HAP-1 (cell line): ENCODE measurements around the gene HMOX1.
A peak's percentile ranks its signal among the peaks of the same experiment; 100 is the strongest.

ENCODE experiments used
- DNase-seq, 2 experiments: peaks; one replicate each; pipeline ENCODE4 v3.0.0-alpha.2; 2016 to 2020; ENCODE audit warnings: low spot score in 2 of 2
- H3K27me3 ChIP-seq: fragments of 250-450 bp; sonication (Bioruptor Pico); 2 replicates; pipeline ENCODE4 v1.5.1; 2020; ENCODE audit warnings: low read depth, mild to moderate bottlenecking, moderate library complexity
- H3K36me3 ChIP-seq: fragments of 250-450 bp; sonication (Bioruptor Pico); replicated peaks from 2 replicates; pipeline ENCODE4 v1.5.1; 2020; ENCODE audit warnings: mild to moderate bottlenecking
- H3K4me1 ChIP-seq: fragments of 250-450 bp; sonication (Bioruptor Pico); 2 replicates; pipeline ENCODE4 v1.5.1; 2020; ENCODE audit warnings: mild to moderate bottlenecking
- H3K4me3 ChIP-seq: fragments of 250-450 bp; sonication (Bioruptor Pico); 2 replicates; pipeline ENCODE4 v1.5.1; 2020; ENCODE audit warnings: mild to moderate bottlenecking, moderate library complexity
- H3K9me3 ChIP-seq: fragments of 250-450 bp; sonication (Bioruptor Pico); 2 replicates; pipeline ENCODE4 v1.5.1; 2020; ENCODE audit warnings: mild to moderate bottlenecking, moderate library complexity
- in situ Hi-C: fragments of 300-500 bp; cut with MboI; formaldehyde crosslinking; loops from 3 replicates; pipeline ENCODE4 v1.14.3; 2020; ENCODE audit warnings: low sequenced_read_pairs, inconsistent platforms, mixed read lengths

HMOX1 gene

GRCh38 chr22:35378621-35379020, 2.3 kb upstream of the HMOX1 start:
- Histone ChIP-seq H3K4me1 (peaks cover 43% of the 10 kb centered on the region), H3K36me3 (no peaks in the 10 kb centered on the region; the same call in 1 of the 2 replicates), H3K27me3 (no peaks in the 10 kb centered on the region), H3K9me3 (no peaks in the 10 kb centered on the region), H3K4me3 (no peak overlapping the region)
- no peak for DNase-seq
- in situ Hi-C loops: no loop called here

- Histone ChIP-seq H3K9me3 (no peaks in the 10 kb centered on the region), H3K4me3 (no peak overlapping the region), H3K4me1 (peaks cover 41% of the 10 kb centered on the region), H3K36me3 (no peaks in the 10 kb centered on the region; the same call in 1 of the 2 replicates), H3K27me3 (no peaks in the 10 kb centered on the region)
- no peak for DNase-seq
- in situ Hi-C loops: no loop called here
These were observed 1.5 kb upstream of the HMOX1 start for GRCh38 chr22:35379146-35379993.

GRCh38 chr22:35380013-35380412, 883 bp upstream of the HMOX1 start:
- no peaks in the 10 kb centered on the region for H3K9me3 ChIP-seq
- no peaks in the 10 kb centered on the region; the same call in 1 of the 2 replicates for H3K36me3 ChIP-seq
- no peak overlapping the region for H3K4me3 ChIP-seq
- peaks cover 41% of the 10 kb centered on the region for H3K4me1 ChIP-seq
- no peak for DNase-seq
- in situ Hi-C loops: no loop called here
- no peaks in the 10 kb centered on the region for H3K27me3 ChIP-seq

GRCh38 chr22:35381424-35382009, 621 bp downstream of the HMOX1 start:
- peak in 1 of 2 experiments; percentile 16 for DNase-seq
- Histone ChIP-seq H3K4me3 (peak overlapping the region; percentile 50), H3K36me3 (no peaks in the 10 kb centered on the region; the same call in 1 of the 2 replicates), H3K4me1 (peaks cover 39% of the 10 kb centered on the region), H3K27me3 (no peaks in the 10 kb centered on the region), H3K9me3 (no peaks in the 10 kb centered on the region)
- in situ Hi-C loops: no loop called here

GRCh38 chr22:35383679-35384071, 2.8 kb downstream of the HMOX1 start:
- Histone ChIP-seq H3K27me3 (no peaks in the 10 kb centered on the region), H3K4me3 (no peak overlapping the region), H3K4me1 (peaks cover 23% of the 10 kb centered on the region), H3K9me3 (no peaks in the 10 kb centered on the region), H3K36me3 (peaks cover 5% of the 10 kb centered on the region; the same call in 1 of the 2 replicates)
- DNase-seq: no peak
- in situ Hi-C loops: no loop called here

- H3K4me1 ChIP-seq: peaks cover 16% of the 10 kb centered on the region
- in situ Hi-C loops: no loop called here
- DNase-seq: no peak
- H3K9me3 ChIP-seq: no peaks in the 10 kb centered on the region
- no peak overlapping the region for H3K4me3 ChIP-seq
- peaks cover 6% of the 10 kb centered on the region for H3K36me3 ChIP-seq
- no peaks in the 10 kb centered on the region for H3K27me3 ChIP-seq
These were observed 3.6 kb downstream of the HMOX1 start for GRCh38 chr22:35384527-35384926.

- no peaks in the 10 kb centered on the region for H3K27me3 ChIP-seq
- peaks cover 9% of the 10 kb centered on the region for H3K36me3 ChIP-seq
- H3K4me1 ChIP-seq: peaks cover 16% of the 10 kb centered on the region
- no peak for DNase-seq
- in situ Hi-C loops: no loop called here
- H3K4me3 ChIP-seq: no peak overlapping the region
- H3K9me3 ChIP-seq: no peaks in the 10 kb centered on the region
These were observed 4.2 kb downstream of the HMOX1 start for GRCh38 chr22:35384975-35385588.

GRCh38 chr22:35386670-35387288, 5.9 kb downstream of the HMOX1 start:
- H3K4me3 ChIP-seq: no peak overlapping the region

DNA sequence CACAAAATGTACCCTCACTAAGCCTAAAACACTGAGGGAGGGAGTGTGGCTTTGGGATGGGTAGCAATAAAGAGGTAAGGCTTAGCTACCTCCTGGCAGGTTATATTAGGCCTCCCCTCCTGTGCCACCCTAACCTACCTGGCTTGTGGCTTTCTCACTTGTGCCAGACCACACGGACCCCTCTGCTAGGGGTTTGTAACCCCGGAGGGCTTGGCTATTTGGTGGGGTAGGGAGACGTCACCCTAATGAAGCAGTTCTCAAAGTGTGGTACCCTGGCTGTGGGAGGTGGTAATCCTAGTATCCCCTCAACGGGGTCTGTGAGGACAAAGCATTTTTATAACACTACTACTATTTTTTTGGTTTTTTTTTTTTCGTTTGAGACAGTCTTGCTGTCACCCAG, 10.0 kb downstream of the HMOX1 start:
- no peak for DNase-seq
- in situ Hi-C loops: no loop called here
- Histone ChIP-seq H3K4me3 (no peak overlapping the region), H3K27me3 (no peaks in the 10 kb centered on the region), H3K36me3 (peaks cover 11% of the 10 kb centered on the region), H3K4me1 (no peaks in the 10 kb centered on the region), H3K9me3 (no peaks in the 10 kb centered on the region)

More at GRCh38 chr22:35386670-35387288, 5.9 kb downstream of the HMOX1 start:
- H3K4me1 ChIP-seq: peaks cover 3% of the 10 kb centered on the region
- no peak for DNase-seq
- H3K27me3 ChIP-seq: no peaks in the 10 kb centered on the region
- H3K36me3 ChIP-seq: peaks cover 11% of the 10 kb centered on the region
- H3K9me3 ChIP-seq: no peaks in the 10 kb centered on the region
- in situ Hi-C loops: no loop called here

- in situ Hi-C loops: no loop called here
These were observed 11.5 kb downstream of the HMOX1 start for GRCh38 chr22:35392357-35392756.

DNA sequence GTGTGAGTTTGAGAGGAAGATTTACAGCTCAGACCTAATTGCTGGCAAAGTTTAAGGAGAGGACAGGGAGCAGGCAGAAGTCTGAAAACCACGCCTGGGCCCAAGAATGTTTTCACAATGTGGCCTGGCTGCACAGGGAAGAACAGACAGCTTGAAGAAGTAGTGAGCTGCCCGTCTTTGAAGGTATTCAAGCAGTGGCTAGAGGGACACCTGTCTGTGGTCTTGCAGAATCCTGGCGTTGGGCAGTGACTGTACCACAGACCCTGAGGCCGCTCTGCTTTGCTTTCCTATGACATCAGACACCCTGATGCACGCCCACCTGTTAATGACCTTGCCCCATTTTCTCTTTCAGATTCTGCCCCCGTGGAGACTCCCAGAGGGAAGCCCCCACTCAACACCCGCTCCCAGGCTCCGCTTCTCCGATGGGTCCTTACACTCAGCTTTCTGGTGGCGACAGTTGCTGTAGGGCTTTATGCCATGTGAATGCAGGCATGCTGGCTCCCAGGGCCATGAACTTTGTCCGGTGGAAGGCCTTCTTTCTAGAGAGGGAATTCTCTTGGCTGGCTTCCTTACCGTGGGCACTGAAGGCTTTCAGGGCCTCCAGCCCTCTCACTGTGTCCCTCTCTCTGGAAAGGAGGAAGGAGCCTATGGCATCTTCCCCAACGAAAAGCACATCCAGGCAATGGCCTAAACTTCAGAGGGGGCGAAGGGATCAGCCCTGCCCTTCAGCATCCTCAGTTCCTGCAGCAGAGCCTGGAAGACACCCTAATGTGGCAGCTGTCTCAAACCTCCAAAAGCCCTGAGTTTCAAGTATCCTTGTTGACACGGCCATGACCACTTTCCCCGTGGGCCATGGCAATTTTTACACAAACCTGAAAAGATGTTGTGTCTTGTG, 12.5 kb downstream of the HMOX1 start:
- no peak for DNase-seq
- H3K27me3 ChIP-seq: no peaks in the 10 kb centered on the region
- H3K4me3 ChIP-seq: no peak overlapping the region
- no peaks in the 10 kb centered on the region for H3K4me1 ChIP-seq
- H3K36me3 ChIP-seq: peaks cover 6% of the 10 kb centered on the region; the same call in 1 of the 2 replicates
- in situ Hi-C loops: no loop called here
- no peaks in the 10 kb centered on the region for H3K9me3 ChIP-seq

More at GRCh38 chr22:35392357-35392756, 11.5 kb downstream of the HMOX1 start:
- Histone ChIP-seq H3K9me3 (no peaks in the 10 kb centered on the region), H3K4me1 (no peaks in the 10 kb centered on the region), H3K36me3 (peaks cover 6% of the 10 kb centered on the region; the same call in 1 of the 2 replicates), H3K4me3 (no peak overlapping the region), H3K27me3 (no peaks in the 10 kb centered on the region)
- no peak for DNase-seq

GRCh38 chr22:35394011-35394312, 13.1 kb downstream of the HMOX1 start:
- DNase-seq: no peak
- H3K4me3 ChIP-seq: no peak overlapping the region
- H3K36me3 ChIP-seq: peaks cover 6% of the 10 kb centered on the region; the same call in 1 of the 2 replicates
- H3K9me3 ChIP-seq: no peaks in the 10 kb centered on the region
- peaks cover 2% of the 10 kb centered on the region for H3K4me1 ChIP-seq
- in situ Hi-C loops: no loop called here
- H3K27me3 ChIP-seq: no peaks in the 10 kb centered on the region
